ENCODE measurements around the gene IDH2.
A peak's percentile ranks its signal among the peaks of the same experiment; 100 is the strongest.
"Not testable (repeated sequence)": the region's sequence is repeated elsewhere in the genome, so short reads cannot be mapped to it uniquely, and the experiment has no call there.

IDH2 gene

GRCh38 chr15:90113166-90113565, 10.9 kb upstream of the IDH2 start:
- Histone ChIP-seq H3K56ac (ENCODE audit: low read length) (no peak overlapping the region), H3K79me1 (ENCODE audit: low read length) (no peaks in the 10 kb centered on the region), H4K5ac (ENCODE audit: low read length) (no peak overlapping the region), H2BK15ac (replicated peaks; ENCODE audit: low read depth) (no peak overlapping the region), H3K36me3 (ENCODE audit: control insufficient read depth, insufficient read depth, low read length) (no peaks in the 10 kb centered on the region), H4K8ac (ENCODE audit: low read depth, low read length) (no peak overlapping the region), H3K4me2 (ENCODE audit: low read length) (no peak overlapping the region), H3K79me2 (ENCODE audit: control insufficient read depth, insufficient read depth, low read length) (no peaks in the 10 kb centered on the region), H3K4me1 (ENCODE audit: control insufficient read depth, low read depth, low read length) (no peaks in the 10 kb centered on the region), H3K27me3 (ENCODE audit: insufficient read depth, low read length, poor library complexity) (no peaks in the 10 kb centered on the region), H3K23ac (ENCODE audit: low read length) (no peak overlapping the region), H2AK5ac (ENCODE audit: low read length) (no peak overlapping the region), H3K4me3 (ENCODE audit: low read length) (no peak overlapping the region), H3K9ac (ENCODE audit: low read length) (no peak overlapping the region), H3K4ac (ENCODE audit: low read depth, low read length) (no peak overlapping the region), H3K27ac (ENCODE audit: low read depth, low read length) (no peak overlapping the region), H2BK5ac (ENCODE audit: low read length) (no peak overlapping the region), H3K18ac (ENCODE audit: low read length) (no peak overlapping the region), H2BK120ac (ENCODE audit: low read depth, low read length) (no peak overlapping the region)
- WGBS (ENCODE audit: extremely low coverage, insufficient coverage, low lambda C conversion rate), result no CpG with 5 or more reads among the region's 7 CpGs
- DNase-seq, result no peak

- not testable (repeated sequence) for H2BK5ac ChIP-seq (ENCODE audit: low read length); H3K36me3 ChIP-seq (ENCODE audit: control insufficient read depth, insufficient read depth, low read length); H3K18ac ChIP-seq (ENCODE audit: low read length); H2AK5ac ChIP-seq (ENCODE audit: low read length); H3K4me3 ChIP-seq (ENCODE audit: low read length); H3K9ac ChIP-seq (ENCODE audit: low read length); H3K23ac ChIP-seq (ENCODE audit: low read length); H2BK15ac ChIP-seq (replicated peaks; ENCODE audit: low read depth); H3K4me2 ChIP-seq (ENCODE audit: low read length); H3K79me1 ChIP-seq (ENCODE audit: low read length); H3K56ac ChIP-seq (ENCODE audit: low read length); H3K4me1 ChIP-seq (ENCODE audit: control insufficient read depth, low read depth, low read length); H4K8ac ChIP-seq (ENCODE audit: low read depth, low read length); H2BK120ac ChIP-seq (ENCODE audit: low read depth, low read length); DNase-seq; H3K4ac ChIP-seq (ENCODE audit: low read depth, low read length); H4K5ac ChIP-seq (ENCODE audit: low read length); H3K27ac ChIP-seq (ENCODE audit: low read depth, low read length); H3K79me2 ChIP-seq (ENCODE audit: control insufficient read depth, insufficient read depth, low read length); H3K27me3 ChIP-seq (ENCODE audit: insufficient read depth, low read length, poor library complexity)
- no CpG with 5 or more reads among the region's 3 CpGs for WGBS (ENCODE audit: extremely low coverage, insufficient coverage, low lambda C conversion rate)
Measured at GRCh38 chr15:90109163-90109751, 7.0 kb upstream of the IDH2 start.

GRCh38 chr15:90108038-90108437, 5.8 kb upstream of the IDH2 start:
- not testable (repeated sequence) for H3K27me3 ChIP-seq (ENCODE audit: insufficient read depth, low read length, poor library complexity); H3K4me3 ChIP-seq (ENCODE audit: low read length); H3K23ac ChIP-seq (ENCODE audit: low read length); H3K4me2 ChIP-seq (ENCODE audit: low read length); H3K4ac ChIP-seq (ENCODE audit: low read depth, low read length); H4K5ac ChIP-seq (ENCODE audit: low read length); H3K56ac ChIP-seq (ENCODE audit: low read length); H3K79me1 ChIP-seq (ENCODE audit: low read length); H3K9ac ChIP-seq (ENCODE audit: low read length); DNase-seq; H2BK5ac ChIP-seq (ENCODE audit: low read length); H2AK5ac ChIP-seq (ENCODE audit: low read length); H3K79me2 ChIP-seq (ENCODE audit: control insufficient read depth, insufficient read depth, low read length); H2BK120ac ChIP-seq (ENCODE audit: low read depth, low read length); H3K36me3 ChIP-seq (ENCODE audit: control insufficient read depth, insufficient read depth, low read length); H3K27ac ChIP-seq (ENCODE audit: low read depth, low read length); H4K8ac ChIP-seq (ENCODE audit: low read depth, low read length); H2BK15ac ChIP-seq (replicated peaks; ENCODE audit: low read depth); H3K18ac ChIP-seq (ENCODE audit: low read length); H3K4me1 ChIP-seq (ENCODE audit: control insufficient read depth, low read depth, low read length)
- no CpG with 5 or more reads among the region's 5 CpGs for WGBS (ENCODE audit: extremely low coverage, insufficient coverage, low lambda C conversion rate)

GRCh38 chr15:90106522-90107117, 4.4 kb upstream of the IDH2 start:
- no CpG with 5 or more reads among the region's 7 CpGs for WGBS (ENCODE audit: extremely low coverage, insufficient coverage, low lambda C conversion rate)
- no peak overlapping the region for H3K9ac ChIP-seq (ENCODE audit: low read length)
- peak; percentile 50 for DNase-seq
- H3K4ac ChIP-seq (ENCODE audit: low read depth, low read length), result no peak overlapping the region
- no peak overlapping the region for H3K18ac ChIP-seq (ENCODE audit: low read length)
- no peaks in the 10 kb centered on the region for H3K79me2 ChIP-seq (ENCODE audit: control insufficient read depth, insufficient read depth, low read length)
- H3K27me3 ChIP-seq (ENCODE audit: insufficient read depth, low read length, poor library complexity), result peaks cover 2% of the 10 kb centered on the region
- H2BK5ac ChIP-seq (ENCODE audit: low read length), result no peak overlapping the region
- no peak overlapping the region for H2AK5ac ChIP-seq (ENCODE audit: low read length)
- no peak overlapping the region for H3K4me2 ChIP-seq (ENCODE audit: low read length)
- no peaks in the 10 kb centered on the region for H3K79me1 ChIP-seq (ENCODE audit: low read length)
- H2BK120ac ChIP-seq (ENCODE audit: low read depth, low read length), result no peak overlapping the region
- H3K36me3 ChIP-seq (ENCODE audit: control insufficient read depth, insufficient read depth, low read length), result no peaks in the 10 kb centered on the region
- H3K56ac ChIP-seq (ENCODE audit: low read length), result no peak overlapping the region
- no peak overlapping the region for H2BK15ac ChIP-seq (replicated peaks; ENCODE audit: low read depth)
- no peak overlapping the region for H4K8ac ChIP-seq (ENCODE audit: low read depth, low read length)
- no peaks in the 10 kb centered on the region for H3K4me1 ChIP-seq (ENCODE audit: control insufficient read depth, low read depth, low read length)
- no peak overlapping the region for H3K27ac ChIP-seq (ENCODE audit: low read depth, low read length)
- no peak overlapping the region for H3K23ac ChIP-seq (ENCODE audit: low read length)
- no peak overlapping the region for H3K4me3 ChIP-seq (ENCODE audit: low read length)
- H4K5ac ChIP-seq (ENCODE audit: low read length), result no peak overlapping the region

GRCh38 chr15:90105521-90105920, 3.3 kb upstream of the IDH2 start:
- H3K4me3 ChIP-seq (ENCODE audit: low read length), result no peak overlapping the region
- no peak overlapping the region for H2BK5ac ChIP-seq (ENCODE audit: low read length)
- no peak overlapping the region for H4K8ac ChIP-seq (ENCODE audit: low read depth, low read length)
- H3K79me1 ChIP-seq (ENCODE audit: low read length), result no peaks in the 10 kb centered on the region
- no peak overlapping the region for H2BK120ac ChIP-seq (ENCODE audit: low read depth, low read length)
- no peak overlapping the region for H2AK5ac ChIP-seq (ENCODE audit: low read length)
- no peak overlapping the region for H3K9ac ChIP-seq (ENCODE audit: low read length)
- H4K5ac ChIP-seq (ENCODE audit: low read length), result no peak overlapping the region
- H3K56ac ChIP-seq (ENCODE audit: low read length), result no peak overlapping the region
- H3K36me3 ChIP-seq (ENCODE audit: control insufficient read depth, insufficient read depth, low read length), result no peaks in the 10 kb centered on the region
- H2BK15ac ChIP-seq (replicated peaks; ENCODE audit: low read depth), result no peak overlapping the region
- peaks cover 2% of the 10 kb centered on the region for H3K4me1 ChIP-seq (ENCODE audit: control insufficient read depth, low read depth, low read length)
- H3K27me3 ChIP-seq (ENCODE audit: insufficient read depth, low read length, poor library complexity), result peaks cover 2% of the 10 kb centered on the region
- no peak overlapping the region for H3K27ac ChIP-seq (ENCODE audit: low read depth, low read length)
- H3K79me2 ChIP-seq (ENCODE audit: control insufficient read depth, insufficient read depth, low read length), result no peaks in the 10 kb centered on the region
- no peak for DNase-seq
- no peak overlapping the region for H3K4me2 ChIP-seq (ENCODE audit: low read length)
- WGBS (ENCODE audit: extremely low coverage, insufficient coverage, low lambda C conversion rate), result no CpG with 5 or more reads among the region's 7 CpGs
- H3K18ac ChIP-seq (ENCODE audit: low read length), result no peak overlapping the region
- H3K23ac ChIP-seq (ENCODE audit: low read length), result no peak overlapping the region
- H3K4ac ChIP-seq (ENCODE audit: low read depth, low read length), result no peak overlapping the region

- Histone ChIP-seq H3K27ac (ENCODE audit: low read depth, low read length) (no peak overlapping the region), H4K5ac (ENCODE audit: low read length) (no peak overlapping the region)
Measured at GRCh38 chr15:90104551-90104950, 2.3 kb upstream of the IDH2 start.

More at GRCh38 chr15:90104551-90104950, 2.3 kb upstream of the IDH2 start:
- Histone ChIP-seq H3K4me1 (ENCODE audit: control insufficient read depth, low read depth, low read length) (peaks cover 2% of the 10 kb centered on the region), H3K36me3 (ENCODE audit: control insufficient read depth, insufficient read depth, low read length) (no peaks in the 10 kb centered on the region), H2BK5ac (ENCODE audit: low read length) (no peak overlapping the region), H3K4ac (ENCODE audit: low read depth, low read length) (no peak overlapping the region), H3K4me3 (ENCODE audit: low read length) (no peak overlapping the region), H3K9ac (ENCODE audit: low read length) (no peak overlapping the region), H3K23ac (ENCODE audit: low read length) (no peak overlapping the region), H3K27me3 (ENCODE audit: insufficient read depth, low read length, poor library complexity) (peaks cover 2% of the 10 kb centered on the region), H3K56ac (ENCODE audit: low read length) (no peak overlapping the region), H3K79me1 (ENCODE audit: low read length) (peaks cover 2% of the 10 kb centered on the region), H3K79me2 (ENCODE audit: control insufficient read depth, insufficient read depth, low read length) (no peaks in the 10 kb centered on the region), H2BK120ac (ENCODE audit: low read depth, low read length) (no peak overlapping the region), H2AK5ac (ENCODE audit: low read length) (no peak overlapping the region), H2BK15ac (replicated peaks; ENCODE audit: low read depth) (no peak overlapping the region), H3K18ac (ENCODE audit: low read length) (no peak overlapping the region), H3K4me2 (ENCODE audit: low read length) (no peak overlapping the region), H4K8ac (ENCODE audit: low read depth, low read length) (no peak overlapping the region)
- no CpG with 5 or more reads among the region's 4 CpGs for WGBS (ENCODE audit: extremely low coverage, insufficient coverage, low lambda C conversion rate)
- DNase-seq, result no peak
